ENCODE data around the gene PRKCA. TPM values are rescaled to one million over a fixed set of nuclear protein-coding genes. Genes with fewer than 3 reads are reported as not detected.
"Not testable (repeated sequence)": the region's sequence is repeated elsewhere in the genome, so short reads cannot be mapped to it uniquely, and the experiment has no call there.

PRKCA gene
- total RNA-seq, 1 donor from 2014 or later: 4.5 TPM

GRCh38 chr17:66579556-66579955 lies 277.1 kb downstream of the PRKCA start:
- ATAC-seq: no peak

DNA sequence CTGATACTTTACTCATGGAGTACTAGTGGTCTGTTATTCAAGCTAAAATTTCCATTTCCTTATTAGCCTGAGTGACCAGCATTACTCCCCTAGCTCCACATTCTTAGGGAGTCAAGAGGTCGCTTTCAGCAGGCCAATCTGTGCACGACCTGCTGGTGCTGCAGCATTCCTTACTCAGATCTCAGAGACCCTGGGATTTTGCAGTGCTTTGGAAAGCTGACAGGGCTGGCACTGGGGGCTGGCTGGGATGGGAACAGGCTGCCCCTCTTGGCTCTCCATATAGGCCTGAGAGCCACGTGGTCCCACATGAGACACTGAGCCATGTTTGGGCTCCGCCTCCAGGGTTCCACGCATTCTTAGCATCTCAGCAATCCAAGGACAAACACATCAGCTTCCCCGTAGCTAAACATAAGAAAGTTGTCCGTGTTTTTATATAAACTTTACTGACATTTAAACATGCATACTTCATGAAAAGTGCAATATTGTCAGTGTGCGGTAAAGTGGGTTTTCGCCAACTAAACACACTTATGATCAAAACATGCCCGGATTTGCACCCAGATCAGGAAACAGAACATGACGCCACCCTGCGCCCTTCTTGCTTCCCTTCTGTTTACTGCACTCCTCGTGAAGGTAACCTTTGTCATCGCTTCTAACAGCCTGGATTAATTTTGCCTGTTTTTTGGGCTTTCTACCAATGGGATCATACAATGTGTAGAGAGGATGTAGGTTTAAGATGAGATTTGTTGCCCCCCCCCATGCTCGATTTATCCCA lies 278.0 kb downstream of the PRKCA start:
- ATAC-seq: no peak

DNA sequence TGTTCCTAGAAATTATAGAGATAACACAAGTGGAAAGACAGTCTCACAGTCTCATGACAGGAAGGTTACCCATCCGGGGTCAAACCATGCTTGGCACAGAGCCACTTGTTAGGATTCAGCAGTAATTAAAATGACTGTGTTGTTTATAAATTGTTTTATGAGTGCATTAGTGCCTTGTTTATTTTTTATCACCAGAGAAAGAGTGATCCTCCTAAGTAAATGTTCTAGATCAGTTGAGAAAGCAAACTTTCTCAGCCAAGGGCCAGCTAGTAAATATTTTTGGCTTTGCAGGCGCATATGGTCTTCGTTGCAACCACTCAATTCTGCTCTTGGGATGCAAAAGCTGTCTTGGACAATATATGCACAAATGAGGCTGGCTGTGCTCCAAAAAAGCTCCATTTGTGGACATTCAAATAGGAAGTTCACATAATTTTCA lies 278.6 kb downstream of the PRKCA start:
- no peak for ATAC-seq

- no peak for ATAC-seq
Measured at GRCh38 chr17:66582373-66583111, 280.1 kb downstream of the PRKCA start.

DNA sequence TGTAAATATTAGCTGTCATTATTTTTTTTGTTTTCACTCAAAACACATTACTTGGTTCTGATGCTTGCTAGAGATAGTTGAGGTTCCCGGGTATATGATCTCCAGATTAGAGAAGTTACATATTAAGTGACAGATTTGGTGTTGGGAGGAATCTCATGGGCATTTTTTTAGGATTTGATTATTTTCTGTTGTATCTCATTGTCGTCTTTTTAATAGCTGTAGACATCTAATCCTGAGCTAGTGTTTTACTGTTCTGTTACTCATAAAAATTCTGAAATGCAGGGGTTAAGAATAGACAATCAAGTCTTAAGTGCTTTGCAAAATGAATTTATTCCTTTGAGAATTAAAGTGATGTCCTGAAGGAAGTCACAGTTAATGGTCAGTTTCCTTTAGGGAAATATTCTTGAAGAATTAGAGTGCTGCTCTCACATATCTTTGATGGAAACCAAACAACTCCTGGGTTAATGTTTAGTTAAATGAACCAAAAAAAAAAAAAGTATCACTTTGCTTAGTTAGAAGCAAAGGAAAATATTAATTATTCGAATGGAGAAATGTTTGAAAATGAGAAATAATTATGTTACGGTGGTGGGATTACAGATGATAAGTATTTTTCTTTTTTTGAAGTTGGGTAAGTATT lies 280.8 kb downstream of the PRKCA start:
- ATAC-seq: no peak

- ATAC-seq: no peak
Measured at GRCh38 chr17:66584927-66585326, 282.5 kb downstream of the PRKCA start.

DNA sequence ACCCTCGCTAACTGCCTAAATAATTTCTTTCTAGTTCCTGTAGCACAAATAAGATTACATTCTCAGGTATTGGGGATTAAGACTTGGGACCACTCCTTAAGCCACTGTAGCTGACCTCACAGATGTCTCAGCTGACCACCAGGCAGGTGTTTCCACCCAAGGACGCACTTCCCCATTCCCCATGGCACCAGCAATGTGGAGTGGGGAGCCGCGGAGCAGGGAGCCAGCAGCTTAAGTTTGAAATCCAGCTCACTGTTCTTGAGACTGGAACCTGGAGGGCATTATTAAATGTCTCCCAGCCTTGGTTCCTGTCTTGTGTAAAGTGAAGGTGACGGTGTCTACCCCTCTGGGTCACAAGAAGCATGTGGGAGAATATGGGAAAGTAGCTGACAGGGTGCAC lies 283.1 kb downstream of the PRKCA start:
- no peak for ATAC-seq

DNA sequence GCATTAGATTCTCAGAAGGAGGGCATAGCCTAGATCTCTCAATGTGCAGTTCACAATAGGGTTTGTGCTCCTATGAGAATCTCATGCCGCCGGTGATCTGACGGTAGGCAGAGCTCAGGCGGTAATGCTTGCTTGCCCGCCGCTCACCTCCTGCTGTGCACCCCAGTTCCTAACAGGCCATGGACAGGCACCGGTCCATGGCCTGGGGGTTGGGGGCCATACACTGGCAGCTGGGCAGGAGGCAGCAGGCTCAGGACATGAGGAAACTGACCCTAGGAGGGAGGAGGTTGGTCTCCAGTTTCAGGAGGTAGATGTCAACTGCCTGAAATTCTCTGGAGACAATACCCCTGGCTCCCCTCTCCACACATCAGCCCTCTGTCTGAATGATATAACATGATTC lies 287.5 kb downstream of the PRKCA start:
- ATAC-seq: no peak

GRCh38 chr17:66593116-66593515 lies 290.7 kb downstream of the PRKCA start:
- ATAC-seq: no peak

DNA sequence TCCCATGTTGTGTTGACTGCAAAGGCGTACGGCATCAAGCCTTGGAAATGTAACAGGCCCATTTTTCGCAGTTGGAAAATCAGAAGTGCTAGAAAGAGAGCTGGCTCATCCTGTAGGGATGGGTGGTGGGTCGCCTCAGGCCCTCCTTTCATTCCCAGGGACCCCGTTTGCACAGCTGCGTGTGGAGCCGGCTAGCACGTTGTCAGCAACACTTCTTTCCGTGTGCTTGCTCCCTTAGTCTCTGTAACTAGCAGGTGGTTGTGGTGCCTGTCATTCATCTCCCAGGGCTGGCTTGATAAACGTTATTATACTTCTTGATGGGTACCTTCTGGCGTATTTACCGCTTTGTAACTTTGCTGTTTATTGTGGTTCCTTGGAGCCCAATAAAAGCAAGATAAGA lies 293.5 kb downstream of the PRKCA start:
- no peak for ATAC-seq

DNA sequence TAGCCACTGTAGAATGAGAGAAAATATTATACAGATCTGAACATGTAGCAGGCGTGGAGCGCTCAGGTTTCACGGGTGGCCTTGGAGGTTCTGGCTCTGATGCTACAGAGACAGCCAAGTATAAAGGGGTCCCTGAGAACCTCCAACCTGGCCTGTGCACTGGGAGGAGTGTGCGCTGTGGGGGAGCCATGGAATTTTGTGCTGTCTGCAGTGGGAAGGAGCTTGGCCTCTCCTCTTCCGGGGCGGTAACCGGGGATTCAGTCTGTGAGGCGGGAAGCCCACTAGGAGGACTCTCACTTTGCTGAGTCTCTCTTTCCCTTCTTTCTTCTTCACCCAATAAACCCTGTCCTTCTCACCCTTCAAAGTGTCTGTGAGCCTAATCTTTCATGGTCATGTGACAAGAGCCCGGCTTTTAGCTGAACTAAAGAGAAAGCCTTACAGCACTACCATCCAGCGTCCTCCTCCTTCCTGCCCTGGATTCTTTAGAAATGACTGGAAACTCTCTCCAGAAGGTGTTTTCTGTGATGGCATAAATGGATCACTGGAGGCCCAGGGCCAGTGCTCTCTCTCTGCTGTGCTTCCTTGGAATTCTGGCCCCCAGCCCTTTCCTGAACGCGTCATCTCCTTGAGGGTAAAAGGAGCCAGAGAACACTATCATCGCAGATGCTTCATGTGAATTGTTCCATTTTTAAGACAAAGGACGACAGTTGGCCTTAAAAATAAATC lies 300.4 kb downstream of the PRKCA start:
- ATAC-seq: no peak

DNA sequence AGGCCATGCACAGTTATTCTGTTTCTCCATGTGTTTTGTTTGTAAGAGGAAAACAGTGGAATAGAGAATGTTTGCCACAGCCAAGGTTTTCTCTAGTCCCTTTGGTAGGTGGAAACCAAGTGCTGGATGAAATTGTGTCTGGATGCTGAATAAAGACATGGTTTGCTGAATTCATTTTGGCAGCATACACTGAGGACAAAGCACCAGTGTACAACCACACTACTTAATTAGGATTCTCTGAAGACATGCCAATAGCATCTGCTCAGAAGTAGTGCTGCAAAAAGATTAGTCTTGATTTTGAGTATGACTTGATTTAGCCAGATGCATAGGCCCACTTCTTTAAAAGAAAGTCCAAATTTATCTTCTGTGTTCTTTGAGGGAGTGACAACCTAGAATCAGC lies 302.0 kb downstream of the PRKCA start:
- ATAC-seq: no peak

GRCh38 chr17:66605541-66605940 lies 303.1 kb downstream of the PRKCA start:
- ATAC-seq: no peak

- no peak for ATAC-seq
Measured at GRCh38 chr17:66610361-66611133, 308.1 kb downstream of the PRKCA start.

GRCh38 chr17:66611397-66611796 lies 309.0 kb downstream of the PRKCA start:
- no peak for ATAC-seq

DNA sequence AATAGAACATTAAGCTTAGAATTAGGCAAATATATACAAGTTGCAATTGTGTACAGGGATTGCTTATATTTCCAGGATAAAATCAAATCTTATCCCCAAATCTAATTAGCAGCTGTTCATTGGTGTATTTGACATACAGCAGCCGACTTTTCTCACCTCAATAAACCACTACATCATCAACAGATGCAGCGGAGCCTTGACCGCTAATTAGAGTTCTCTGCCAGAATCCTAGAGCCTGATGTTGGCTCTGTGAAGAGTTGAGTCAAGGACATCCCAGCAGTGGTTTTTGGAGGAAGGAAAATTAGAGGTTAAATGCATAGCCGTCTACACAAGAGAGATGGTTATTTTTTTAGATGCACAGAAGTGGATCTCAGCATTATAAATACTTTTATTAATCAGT lies 310.6 kb downstream of the PRKCA start:
- ATAC-seq: no peak

- ATAC-seq: no peak
Measured at GRCh38 chr17:66614469-66614868, 312.1 kb downstream of the PRKCA start.

GRCh38 chr17:66619206-66619605 lies 316.8 kb downstream of the PRKCA start:
- ATAC-seq: no peak

DNA sequence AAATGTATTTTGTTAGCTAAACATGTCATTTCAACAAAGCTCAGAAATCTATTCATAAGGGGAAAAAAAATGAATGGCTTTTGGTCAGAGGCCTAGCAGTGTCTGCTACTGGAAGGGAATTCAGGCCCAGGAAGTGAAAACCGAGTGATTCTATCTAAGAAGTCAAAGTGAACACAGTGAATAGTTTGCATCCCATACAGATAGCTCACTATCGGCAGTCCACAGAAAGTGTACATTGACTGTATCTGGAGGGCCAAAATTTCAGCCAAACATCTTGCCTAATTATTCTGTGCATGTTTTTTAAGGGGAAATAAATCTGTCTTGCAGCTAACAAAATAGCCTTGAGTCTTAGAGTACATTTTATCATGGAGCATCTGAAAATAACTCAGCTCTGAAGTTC lies 318.1 kb downstream of the PRKCA start:
- no peak for ATAC-seq

DNA sequence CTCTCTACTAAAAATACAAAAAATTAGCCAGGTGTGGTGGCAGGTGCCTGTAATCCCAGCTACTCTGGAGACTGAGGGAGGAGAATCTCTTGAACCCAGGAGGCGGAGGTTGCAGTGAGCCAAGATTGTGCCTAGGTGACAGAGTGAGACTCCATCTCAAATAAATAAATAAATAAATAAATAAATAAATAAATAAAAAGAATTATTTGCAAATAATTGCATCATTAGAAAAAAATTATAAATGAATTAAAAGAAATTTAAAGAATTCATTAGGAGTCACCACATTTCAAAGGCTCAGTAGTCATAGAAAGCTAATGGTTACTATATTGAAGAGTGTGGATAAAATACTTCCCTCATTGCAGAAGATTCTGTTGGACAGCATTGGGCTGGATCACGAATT lies 322.2 kb downstream of the PRKCA start:
- not testable (repeated sequence) for ATAC-seq

DNA sequence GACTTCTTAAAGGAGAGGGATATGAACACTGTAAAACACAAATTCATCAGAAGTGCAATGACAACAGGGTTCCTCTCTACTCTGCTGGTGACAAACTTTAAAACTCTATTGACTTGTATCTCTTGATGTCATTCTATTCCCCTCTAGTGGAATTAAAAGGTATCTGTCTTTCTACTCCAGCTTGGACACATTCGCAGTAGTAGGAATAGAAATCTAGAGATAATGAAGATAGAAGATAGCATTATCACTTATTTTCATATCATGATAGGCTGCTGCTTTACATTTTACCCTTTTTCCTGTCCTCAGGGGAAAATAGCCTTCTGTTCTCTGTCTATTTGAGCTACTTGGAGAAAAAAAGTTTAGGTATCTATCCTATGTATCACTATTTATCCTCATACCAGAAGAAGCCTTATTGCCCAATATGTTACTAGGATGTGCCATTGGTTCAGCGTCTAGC lies 322.9 kb downstream of the PRKCA start:
- no peak for ATAC-seq

- no peak for ATAC-seq
Measured at GRCh38 chr17:66627985-66628384, 325.6 kb downstream of the PRKCA start.
